ENCODE measurements around the gene YIPF3.
"Not testable (repeated sequence)": the region's sequence is repeated elsewhere in the genome, so short reads cannot be mapped to it uniquely, and the experiment has no call there.

YIPF3 gene

GRCh38 chr6:43516697-43517504 lies at the start of gene YIPF3, which contains the start of gene POLR1C:
Gene YIPF3, minus strand, starts transcription at chr6:43516926. Its CDS starts 119 bp downstream, at chr6:43516807.
Gene POLR1C, plus strand, starts transcription at chr6:43517089. Its CDS starts 21 bp downstream, at chr6:43517110.
- peak; percentile 88 for DNase-seq

GRCh38 chr6:43559328-43559727 lies 42.6 kb upstream of the YIPF3 start:
- DNase-seq: no peak

GRCh38 chr6:43557620-43558019 lies 40.9 kb upstream of the YIPF3 start:
- DNase-seq: not testable (repeated sequence)

- no peak for DNase-seq
Measured at GRCh38 chr6:43547222-43547621, 30.5 kb upstream of the YIPF3 start.

GRCh38 chr6:43544461-43544860 lies 27.7 kb upstream of the YIPF3 start:
- DNase-seq: no peak

- no peak for DNase-seq
Measured at GRCh38 chr6:43541774-43542471, 25.2 kb upstream of the YIPF3 start.

GRCh38 chr6:43540507-43540906 lies 23.8 kb upstream of the YIPF3 start:
- no peak for DNase-seq

GRCh38 chr6:43539409-43539808 lies 22.7 kb upstream of the YIPF3 start:
- DNase-seq: not testable (repeated sequence)

- DNase-seq: not testable (repeated sequence)
Measured at GRCh38 chr6:43538986-43539385, 22.3 kb upstream of the YIPF3 start.

GRCh38 chr6:43532201-43532600 lies 15.5 kb upstream of the YIPF3 start:
- DNase-seq: no peak

GRCh38 chr6:43524483-43524961 lies 7.8 kb upstream of the YIPF3 start:
- DNase-seq: no peak

- DNase-seq: no peak
Measured at GRCh38 chr6:43523284-43523683, 6.6 kb upstream of the YIPF3 start.

- no peak for DNase-seq
Measured at GRCh38 chr6:43522547-43523261, 6.0 kb upstream of the YIPF3 start.

GRCh38 chr6:43521836-43522235 lies 5.1 kb upstream of the YIPF3 start:
- DNase-seq: no peak

GRCh38 chr6:43520097-43520496 lies 3.4 kb upstream of the YIPF3 start:
- DNase-seq: no peak

GRCh38 chr6:43517505-43518357 lies 1.0 kb upstream of the YIPF3 start:
- DNase-seq: no peak

- no peak for DNase-seq
Measured at GRCh38 chr6:43516367-43516696, 394 bp downstream of the YIPF3 start.

- no peak for DNase-seq
Measured at GRCh38 chr6:43515808-43516207, 918 bp downstream of the YIPF3 start.

- no peak for DNase-seq
Measured at GRCh38 chr6:43511824-43512415, 4.8 kb downstream of the YIPF3 start.

- no peak for DNase-seq
Measured at GRCh38 chr6:43510827-43511163, 5.9 kb downstream of the YIPF3 start.

- DNase-seq: peak; percentile 83
Measured at GRCh38 chr6:43509984-43510826, 6.5 kb downstream of the YIPF3 start, which contains the start of gene LRRC73. Gene LRRC73, minus strand, starts transcription at chr6:43510346. Its CDS starts 561 bp downstream, at chr6:43509785.
